Coronary artery (tissue), 2 donors: ENCODE results near the gene CDK14.

Experiments
- DNase-seq: peaks from one replicate; pipeline ENCODE4 v3.0.0-alpha.2; 2017; ENCODE audit warnings: low spot score
- H3K27ac ChIP-seq, 2 donors: fragments of 200-600 bp; sonication (generic); one replicate each; pipeline ENCODE4 v1.5.1; 2016 to 2019
- H3K4me3 ChIP-seq: fragments of 200-600 bp; sonication (generic); 2 replicates; pipeline ENCODE4 v1.5.1; 2016; ENCODE audit warnings: mild to moderate bottlenecking, moderate library complexity
- CTCF ChIP-seq: fragments of 200-600 bp; sonication (generic); IDR thresholded peaks from one replicate; pipeline ENCODE4 v1.5.1; 2019; ENCODE audit warnings: antibody characterized with exemption

Gene CDK14

DNA sequence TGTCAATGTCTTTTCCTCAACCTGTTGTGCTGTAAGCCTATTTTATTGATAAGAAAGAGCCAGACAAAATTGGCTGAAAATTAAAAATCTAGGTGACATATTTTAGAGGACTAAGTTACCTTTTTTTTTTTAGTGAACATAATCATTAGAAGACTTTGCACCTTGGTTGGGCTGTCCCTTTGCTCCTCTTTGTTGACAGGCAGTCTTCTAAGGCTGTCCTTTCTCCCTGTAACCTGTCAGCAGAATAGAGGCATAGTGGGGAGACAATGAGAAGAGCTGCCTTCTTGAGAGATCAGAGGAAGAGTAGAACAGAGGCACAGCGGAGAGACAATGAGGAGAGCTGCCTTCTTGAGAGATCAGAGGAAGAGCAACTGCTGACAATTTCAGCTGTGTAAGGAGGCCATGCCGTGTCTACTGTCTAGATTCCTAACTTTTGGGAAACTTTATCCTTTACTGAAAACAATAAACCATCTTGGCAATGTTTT is 429.8 kb downstream of the CDK14 start:
- no peak for TF ChIP-seq CTCF
- DNase-seq = no peak
- Histone ChIP-seq H3K4me3 (no peak overlapping the region), H3K27ac (no peak overlapping the region)

GRCh38 chr7:91029688-91030087 is 433.6 kb downstream of the CDK14 start:
- DNase-seq = no peak
- Histone ChIP-seq H3K4me3 (no peak overlapping the region), H3K27ac (no peak overlapping the region)
- no peak for TF ChIP-seq CTCF

DNA sequence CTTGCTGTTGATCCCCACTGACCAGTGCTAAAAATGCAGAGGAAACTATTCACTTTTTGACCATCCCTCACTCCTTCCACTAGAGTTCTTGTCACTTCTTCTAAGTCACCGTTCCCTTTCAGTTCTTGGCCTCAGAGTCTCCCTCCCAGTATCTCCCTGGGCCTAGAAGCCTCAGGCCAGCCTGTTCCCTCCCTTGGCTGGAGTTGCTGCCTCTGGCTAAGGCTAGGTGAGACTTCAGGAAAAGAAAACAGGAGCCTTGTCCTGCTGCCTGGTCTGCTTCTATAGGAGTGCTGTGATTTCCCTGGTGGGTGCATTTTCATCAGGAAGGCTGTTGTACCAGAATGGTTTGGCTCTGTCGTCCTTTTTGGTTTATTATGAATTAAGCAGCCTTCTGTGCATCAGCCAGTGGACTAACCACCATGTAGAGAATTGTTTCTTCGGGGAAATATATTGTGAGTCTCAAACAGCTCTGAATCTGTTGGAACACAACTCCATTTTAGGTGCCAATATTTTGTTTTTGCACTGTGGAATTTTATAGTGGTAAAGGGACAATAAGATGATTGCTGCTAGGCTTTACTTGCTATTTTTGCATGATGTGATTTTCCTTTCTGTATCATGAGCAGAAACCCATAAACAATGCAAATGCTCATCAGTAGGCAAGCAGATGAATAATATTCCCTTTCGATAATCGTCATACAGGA is 434.7 kb downstream of the CDK14 start:
- no peak for TF ChIP-seq CTCF
- H3K4me3 ChIP-seq = no peak overlapping the region
- no peak for DNase-seq
- H3K27ac ChIP-seq = no peak overlapping the region

DNA sequence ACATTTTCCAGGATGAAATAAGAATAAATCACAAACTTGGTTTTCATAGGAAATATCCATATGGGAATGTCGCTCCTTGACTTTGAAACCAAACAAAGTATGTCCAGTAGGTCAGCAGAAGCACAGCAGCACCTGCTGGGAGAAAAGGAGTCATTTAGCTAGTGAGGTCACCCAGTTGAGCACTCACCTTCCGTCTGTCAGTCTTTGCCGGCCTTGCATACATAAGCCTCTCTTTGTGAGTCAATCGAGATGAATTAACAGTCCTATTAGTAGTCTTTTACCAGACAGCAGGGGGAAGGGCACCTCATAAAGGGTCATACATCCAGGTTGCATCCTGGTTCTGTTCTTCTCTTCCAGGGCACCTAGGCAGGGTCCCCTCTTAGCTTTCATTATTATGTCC is 435.6 kb downstream of the CDK14 start:
- H3K27ac ChIP-seq = no peak overlapping the region
- no peak for TF ChIP-seq CTCF
- no peak for DNase-seq

GRCh38 chr7:91033574-91033973 is 437.5 kb downstream of the CDK14 start:
- H3K4me3 ChIP-seq = no peak overlapping the region
- H3K27ac ChIP-seq = no peak overlapping the region
- no peak for DNase-seq
- no peak for TF ChIP-seq CTCF

More for the DNA sequence above, 435.6 kb downstream of the CDK14 start:
- H3K4me3 ChIP-seq = no peak overlapping the region

DNA sequence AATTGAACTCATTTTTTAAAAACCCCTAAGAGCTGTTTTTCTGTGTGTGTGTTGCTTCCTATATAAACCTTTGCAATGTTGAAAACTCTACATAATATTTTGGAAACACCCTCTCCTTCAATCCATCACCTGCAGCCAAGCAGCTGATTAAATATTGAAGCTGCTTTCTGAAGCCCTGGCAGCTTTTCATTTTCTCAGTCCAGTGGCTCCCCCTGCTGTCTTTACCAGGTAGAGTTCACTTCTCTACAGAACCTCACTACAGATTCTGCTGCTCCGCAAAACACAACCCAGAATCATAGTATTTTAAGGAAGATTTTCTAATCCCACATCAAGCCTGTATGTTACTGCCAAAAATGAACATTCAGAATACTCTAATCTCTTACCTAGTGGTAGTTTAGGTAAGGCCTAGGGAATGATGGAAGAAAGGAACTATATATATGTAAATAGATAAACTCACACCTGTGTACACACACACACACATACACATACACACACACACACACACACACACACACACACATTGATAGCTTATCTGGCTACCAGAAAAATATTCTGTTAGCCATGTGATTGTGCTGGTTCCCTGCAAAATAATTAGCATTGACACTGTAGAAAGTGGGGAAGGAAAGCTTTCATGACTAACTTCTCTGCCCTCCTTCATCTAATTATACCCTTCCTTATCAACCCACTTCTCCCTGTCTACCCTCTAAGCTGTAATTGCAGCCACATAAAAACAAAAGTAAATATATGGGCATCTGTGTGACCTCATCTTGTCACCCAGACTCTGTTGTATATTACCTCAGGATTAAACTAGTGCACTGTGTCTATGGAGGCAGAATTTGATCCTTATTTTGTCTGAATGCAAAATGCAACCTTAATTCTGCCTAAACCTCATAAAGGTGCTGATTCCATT is 438.6 kb downstream of the CDK14 start:
- Histone ChIP-seq H3K27ac (no peak overlapping the region), H3K4me3 (no peak overlapping the region)
- peak; percentile 36 for TF ChIP-seq CTCF
- no peak for DNase-seq
